PC-9 (cell line): ENCODE measurements around the gene RBM4B. TPM values are rescaled to one million over a fixed set of nuclear protein-coding genes. Genes with fewer than 3 reads are reported as not detected.

Source experiments
- BruUV-seq: library from RNA; stranded (reverse); fragments of 400-500 nt; replicated peaks from 2 replicates; lab custom pipeline; 2021; lab: Mats Ljungman, UMichigan
- CTCF ChIA-PET: fragments of 300-600 bp; sonication (Branson Sonifier 250); formaldehyde crosslinking; loops from one replicate; lab custom pipeline; 2022; ENCODE audit warnings: antibody characterized with exemption; lab: Charles Lee
- POLR2A ChIA-PET: fragments of 300-600 bp; sonication (Branson Sonifier 250); formaldehyde crosslinking; loops from one replicate; lab custom pipeline; 2022; ENCODE audit warnings: antibody characterized with exemption; ENCODE audit not compliant: unreplicated experiment; lab: Charles Lee
- DNase-seq, 2 experiments: peaks; one replicate each; pipeline versions ENCODE4 v3.0.0 to v3.0.0-alpha.2; 2015 to 2022; ENCODE audit warnings: mixed read lengths in 1 of 2
- H2AFZ ChIP-seq: fragments of 200-600 bp; sonication (generic); 2 replicates; pipeline ENCODE4 v1.8.1; 2017; ENCODE audit warnings: antibody characterized with exemption
- H3F3A ChIP-seq: fragments of 200-600 bp; sonication (generic); 2 replicates; pipeline ENCODE4 v1.8.1; 2017; ENCODE audit warnings: antibody characterized with exemption, mild to moderate bottlenecking, low read depth; ENCODE audit not compliant: insufficient read depth
- H3K27ac ChIP-seq: fragments of 200-600 bp; sonication (generic); 2 replicates; pipeline ENCODE4 v1.6.1; 2016; ENCODE audit warnings: mixed run types
- H3K27me3 ChIP-seq: fragments of 200-600 bp; sonication (generic); 2 replicates; pipeline ENCODE4 v1.6.1; 2016; ENCODE audit warnings: low read depth, mixed run types; ENCODE audit not compliant: insufficient read depth
- H3K36me3 ChIP-seq: fragments of 200-600 bp; sonication (generic); 2 replicates; pipeline ENCODE4 v1.6.1; 2016; ENCODE audit warnings: low read depth, mixed run types
- H3K4me1 ChIP-seq: fragments of 200-600 bp; sonication (generic); replicated peaks from 2 replicates; pipeline ENCODE4 v1.6.1; 2016; ENCODE audit warnings: mixed run types; ENCODE audit not compliant: insufficient read depth
- H3K4me2 ChIP-seq: fragments of 200-600 bp; sonication (generic); 2 replicates; pipeline ENCODE4 v1.6.1; 2017; ENCODE audit warnings: mixed run types
- H3K4me3 ChIP-seq: fragments of 200-600 bp; sonication (generic); 2 replicates; pipeline ENCODE4 v1.6.1; 2016; ENCODE audit warnings: mixed run types
- H3K79me2 ChIP-seq: fragments of 200-600 bp; sonication (generic); 2 replicates; pipeline ENCODE4 v1.6.1; 2017; ENCODE audit warnings: low read depth, mixed run types
- H3K9me2 ChIP-seq: fragments of 200-600 bp; sonication (generic); 2 replicates; pipeline ENCODE4 v1.8.1; 2017; ENCODE audit warnings: mild to moderate bottlenecking; ENCODE audit not compliant: insufficient read depth
- H3K9me3 ChIP-seq: fragments of 200-600 bp; sonication (generic); 2 replicates; pipeline ENCODE4 v1.8.1; 2016; ENCODE audit warnings: low read depth; ENCODE audit not compliant: insufficient read depth
- H4K20me1 ChIP-seq: fragments of 200-600 bp; sonication (generic); 2 replicates; pipeline ENCODE4 v1.8.1; 2017; ENCODE audit not compliant: insufficient read depth
- EZH2 ChIP-seq: fragments of 200-600 bp; sonication (generic); IDR thresholded peaks from 2 replicates; pipeline ENCODE4 v1.8.0; 2017; ENCODE audit warnings: antibody characterized with exemption, low read depth
- intact Hi-C: fragments of 100-400 bp; cut with micrococcal nuclease; formaldehyde crosslinking; loops from one replicate; pipeline ENCODE4 v1.10.0; 2022; ENCODE audit not compliant: unreplicated experiment
- total RNA-seq: library from RNA; stranded (reverse); gene quantifications from 2 replicates; pipeline ENCODE4 v1.2.3, GENCODE V29; 2021
- TF ChIP-seq, protein P1 (sequence below): fragments of 200-600 bp; sonication (generic); conservative IDR thresholded peaks from 2 replicates; pipeline ENCODE4 v1.6.1; 2017; ENCODE audit warnings: mixed run types, antibody characterized with exemption, mild to moderate bottlenecking, moderate library complexity

RBM4B gene
- total RNA-seq, 1 experiment from 2014 or later, result 24.8 TPM

- no peaks in the 10 kb centered on the region for H3K36me3 ChIP-seq
- no peak for TF ChIP-seq EZH2
- TF ChIP-seq, protein P1, sequence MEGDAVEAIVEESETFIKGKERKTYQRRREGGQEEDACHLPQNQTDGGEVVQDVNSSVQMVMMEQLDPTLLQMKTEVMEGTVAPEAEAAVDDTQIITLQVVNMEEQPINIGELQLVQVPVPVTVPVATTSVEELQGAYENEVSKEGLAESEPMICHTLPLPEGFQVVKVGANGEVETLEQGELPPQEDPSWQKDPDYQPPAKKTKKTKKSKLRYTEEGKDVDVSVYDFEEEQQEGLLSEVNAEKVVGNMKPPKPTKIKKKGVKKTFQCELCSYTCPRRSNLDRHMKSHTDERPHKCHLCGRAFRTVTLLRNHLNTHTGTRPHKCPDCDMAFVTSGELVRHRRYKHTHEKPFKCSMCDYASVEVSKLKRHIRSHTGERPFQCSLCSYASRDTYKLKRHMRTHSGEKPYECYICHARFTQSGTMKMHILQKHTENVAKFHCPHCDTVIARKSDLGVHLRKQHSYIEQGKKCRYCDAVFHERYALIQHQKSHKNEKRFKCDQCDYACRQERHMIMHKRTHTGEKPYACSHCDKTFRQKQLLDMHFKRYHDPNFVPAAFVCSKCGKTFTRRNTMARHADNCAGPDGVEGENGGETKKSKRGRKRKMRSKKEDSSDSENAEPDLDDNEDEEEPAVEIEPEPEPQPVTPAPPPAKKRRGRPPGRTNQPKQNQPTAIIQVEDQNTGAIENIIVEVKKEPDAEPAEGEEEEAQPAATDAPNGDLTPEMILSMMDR, result no peak
- no peak overlapping the region for H2AFZ ChIP-seq
- H3K4me2 ChIP-seq, result no peak overlapping the region
- H3K27ac ChIP-seq, result no peak overlapping the region
- no peaks in the 10 kb centered on the region for H3K79me2 ChIP-seq
- H3K27me3 ChIP-seq, result no peaks in the 10 kb centered on the region
- no peaks in the 10 kb centered on the region for H4K20me1 ChIP-seq
- no peaks in the 10 kb centered on the region; the same call in 1 of the 2 replicates for H3F3A ChIP-seq
- ChIA-PET POLR2A (no interaction called here), CTCF (no interaction called here)
- no peaks in the 10 kb centered on the region for H3K4me1 ChIP-seq
- no peak overlapping the region for H3K4me3 ChIP-seq
- no peak for DNase-seq
- no TSS peak for BruUV-seq
- no peaks in the 10 kb centered on the region for H3K9me3 ChIP-seq
- intact Hi-C loops, result no loop called here
- H3K9me2 ChIP-seq, result no peaks in the 10 kb centered on the region
Observed at GRCh38 chr11:66688561-66689534, 11.2 kb upstream of the RBM4B start.

DNA sequence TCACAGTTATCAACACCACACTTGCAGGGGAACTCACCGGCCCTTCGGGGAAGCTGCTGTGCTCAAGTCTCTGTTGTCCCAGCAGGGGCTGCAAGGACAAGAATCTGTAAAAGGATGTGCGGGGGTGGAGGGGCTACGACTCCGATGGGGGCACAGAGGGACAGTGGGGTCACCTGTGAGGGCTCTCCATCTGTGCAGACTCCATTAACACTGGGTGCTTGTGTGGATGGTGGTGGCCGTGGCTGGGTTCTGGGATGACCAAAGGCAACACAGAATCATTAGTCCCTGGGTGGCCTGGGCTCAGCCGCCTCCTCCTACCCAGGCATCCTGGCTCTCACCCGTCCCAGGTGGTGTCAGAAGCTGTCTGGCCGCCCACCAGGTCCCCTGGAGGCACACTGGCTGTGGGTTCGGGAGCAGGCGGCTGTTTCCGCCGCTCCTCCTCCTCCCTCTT lies 10.2 kb upstream of the RBM4B start:
- POLR2A ChIA-PET, result no interaction called here
- no peak for TF ChIP-seq EZH2
- TF ChIP-seq, protein P1, result no peak

GRCh38 chr11:66686801-66687750 lies 9.4 kb upstream of the RBM4B start:
- Histone ChIP-seq H3K4me2 (no peak overlapping the region), H3K27ac (no peak overlapping the region), H3K36me3 (no peaks in the 10 kb centered on the region), H3K79me2 (no peaks in the 10 kb centered on the region), H3K27me3 (no peaks in the 10 kb centered on the region), H3K9me3 (no peaks in the 10 kb centered on the region), H3K4me3 (no peak overlapping the region), H4K20me1 (no peaks in the 10 kb centered on the region), H3K4me1 (no peaks in the 10 kb centered on the region), H3F3A (no peaks in the 10 kb centered on the region; the same call in 1 of the 2 replicates), H3K9me2 (no peaks in the 10 kb centered on the region), H2AFZ (no peak overlapping the region)
- ChIA-PET CTCF (no interaction called here), POLR2A (no interaction called here)
- DNase-seq, result no peak
- TF ChIP-seq EZH2, result no peak
- TF ChIP-seq, protein P1, result no peak
- intact Hi-C loops, result no loop called here
- BruUV-seq, result no TSS peak

More for the DNA sequence above, 10.2 kb upstream of the RBM4B start:
- Histone ChIP-seq H3K27ac (no peak overlapping the region), H3K4me2 (no peak overlapping the region), H2AFZ (no peak overlapping the region), H4K20me1 (no peaks in the 10 kb centered on the region), H3K4me3 (no peak overlapping the region), H3K9me2 (no peaks in the 10 kb centered on the region), H3K79me2 (no peaks in the 10 kb centered on the region), H3F3A (no peaks in the 10 kb centered on the region; the same call in 1 of the 2 replicates), H3K27me3 (no peaks in the 10 kb centered on the region), H3K4me1 (no peaks in the 10 kb centered on the region), H3K36me3 (no peaks in the 10 kb centered on the region), H3K9me3 (no peaks in the 10 kb centered on the region)
- no TSS peak for BruUV-seq
- DNase-seq, result no peak
- CTCF ChIA-PET, result no interaction called here
- intact Hi-C loops, result no loop called here
